Ishikawa (cell line): ENCODE measurements around the gene ING5.

Experiments used
- CEBPB ChIP-seq: IDR thresholded peaks from 2 replicates; pipeline ENCODE4 v1.6.1; 2012
- CREB1 ChIP-seq: IDR thresholded peaks from 2 replicates; pipeline ENCODE4 v1.6.1; 2012; ENCODE audit warnings: low read depth
- EGR1 ChIP-seq: IDR thresholded peaks from 2 replicates; pipeline ENCODE4 v1.6.1; 2012
- EP300 ChIP-seq: IDR thresholded peaks from 2 replicates; pipeline ENCODE4 v1.6.1; 2012; ENCODE audit warnings: borderline replicate concordance
- FOXM1 ChIP-seq: IDR thresholded peaks from 2 replicates; pipeline ENCODE4 v1.6.1; 2012; ENCODE audit warnings: low read depth, borderline replicate concordance
- NFIC ChIP-seq: IDR thresholded peaks from 2 replicates; pipeline ENCODE4 v1.6.1; 2012
- RAD21 ChIP-seq: IDR thresholded peaks from 2 replicates; pipeline ENCODE4 v1.6.1; 2012; ENCODE audit warnings: low read depth
- TAF1 ChIP-seq: IDR thresholded peaks from 2 replicates; pipeline ENCODE4 v1.6.1; 2012; ENCODE audit warnings: low read depth, mild to moderate bottlenecking
- TCF12 ChIP-seq: IDR thresholded peaks from 2 replicates; pipeline ENCODE4 v1.6.1; 2012; ENCODE audit warnings: low read depth
- TEAD4 ChIP-seq: IDR thresholded peaks from 2 replicates; pipeline ENCODE4 v1.6.1; 2012
- YY1 ChIP-seq: IDR thresholded peaks from 2 replicates; pipeline ENCODE4 v1.6.1; 2012; ENCODE audit warnings: low read depth
- ZBTB7A ChIP-seq: IDR thresholded peaks from 2 replicates; pipeline ENCODE4 v1.6.1; 2012; ENCODE audit warnings: low read depth
- TF ChIP-seq, protein P1 (sequence below): IDR thresholded peaks from 2 replicates; pipeline ENCODE4 v1.6.1; 2012
- TF ChIP-seq, protein P2 (sequence below): IDR thresholded peaks from 2 replicates; pipeline ENCODE4 v1.6.1; 2012
- TF ChIP-seq, protein P3 (sequence below): IDR thresholded peaks from 2 replicates; pipeline ENCODE4 v1.6.1; 2012; ENCODE audit warnings: low read depth, mild to moderate bottlenecking

Gene ING5

DNA sequence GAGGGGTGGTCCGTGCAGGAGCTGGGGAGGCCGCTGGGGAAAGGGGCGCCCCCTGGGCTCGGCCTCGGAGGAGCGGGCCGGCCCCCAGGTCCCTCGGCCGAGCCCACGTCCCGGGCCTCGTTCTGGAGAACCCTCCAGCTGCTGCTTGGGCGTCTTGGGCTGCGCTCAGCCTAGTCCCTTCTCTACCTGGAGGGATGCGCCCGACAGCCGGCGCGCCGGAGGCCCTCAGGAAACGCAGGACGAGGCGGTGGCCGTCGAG, 32.3 kb downstream of the ING5 start:
- TF ChIP-seq, protein P1, sequence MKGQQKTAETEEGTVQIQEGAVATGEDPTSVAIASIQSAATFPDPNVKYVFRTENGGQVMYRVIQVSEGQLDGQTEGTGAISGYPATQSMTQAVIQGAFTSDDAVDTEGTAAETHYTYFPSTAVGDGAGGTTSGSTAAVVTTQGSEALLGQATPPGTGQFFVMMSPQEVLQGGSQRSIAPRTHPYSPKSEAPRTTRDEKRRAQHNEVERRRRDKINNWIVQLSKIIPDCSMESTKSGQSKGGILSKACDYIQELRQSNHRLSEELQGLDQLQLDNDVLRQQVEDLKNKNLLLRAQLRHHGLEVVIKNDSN, result no peak
- TF ChIP-seq, protein P2, sequence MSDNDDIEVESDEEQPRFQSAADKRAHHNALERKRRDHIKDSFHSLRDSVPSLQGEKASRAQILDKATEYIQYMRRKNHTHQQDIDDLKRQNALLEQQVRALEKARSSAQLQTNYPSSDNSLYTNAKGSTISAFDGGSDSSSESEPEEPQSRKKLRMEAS, result no peak
- TF ChIP-seq NFIC, result no peak
- TF ChIP-seq FOXM1, result no peak
- TF ChIP-seq YY1, result no peak
- TF ChIP-seq ZBTB7A, result no peak
- TF ChIP-seq CREB1, result no peak
- TF ChIP-seq EP300, result no peak
- TF ChIP-seq RAD21, result no peak
- no peak for TF ChIP-seq TAF1
- TF ChIP-seq TEAD4, result no peak
- TF ChIP-seq EGR1, result no peak
- TF ChIP-seq, protein P3, sequence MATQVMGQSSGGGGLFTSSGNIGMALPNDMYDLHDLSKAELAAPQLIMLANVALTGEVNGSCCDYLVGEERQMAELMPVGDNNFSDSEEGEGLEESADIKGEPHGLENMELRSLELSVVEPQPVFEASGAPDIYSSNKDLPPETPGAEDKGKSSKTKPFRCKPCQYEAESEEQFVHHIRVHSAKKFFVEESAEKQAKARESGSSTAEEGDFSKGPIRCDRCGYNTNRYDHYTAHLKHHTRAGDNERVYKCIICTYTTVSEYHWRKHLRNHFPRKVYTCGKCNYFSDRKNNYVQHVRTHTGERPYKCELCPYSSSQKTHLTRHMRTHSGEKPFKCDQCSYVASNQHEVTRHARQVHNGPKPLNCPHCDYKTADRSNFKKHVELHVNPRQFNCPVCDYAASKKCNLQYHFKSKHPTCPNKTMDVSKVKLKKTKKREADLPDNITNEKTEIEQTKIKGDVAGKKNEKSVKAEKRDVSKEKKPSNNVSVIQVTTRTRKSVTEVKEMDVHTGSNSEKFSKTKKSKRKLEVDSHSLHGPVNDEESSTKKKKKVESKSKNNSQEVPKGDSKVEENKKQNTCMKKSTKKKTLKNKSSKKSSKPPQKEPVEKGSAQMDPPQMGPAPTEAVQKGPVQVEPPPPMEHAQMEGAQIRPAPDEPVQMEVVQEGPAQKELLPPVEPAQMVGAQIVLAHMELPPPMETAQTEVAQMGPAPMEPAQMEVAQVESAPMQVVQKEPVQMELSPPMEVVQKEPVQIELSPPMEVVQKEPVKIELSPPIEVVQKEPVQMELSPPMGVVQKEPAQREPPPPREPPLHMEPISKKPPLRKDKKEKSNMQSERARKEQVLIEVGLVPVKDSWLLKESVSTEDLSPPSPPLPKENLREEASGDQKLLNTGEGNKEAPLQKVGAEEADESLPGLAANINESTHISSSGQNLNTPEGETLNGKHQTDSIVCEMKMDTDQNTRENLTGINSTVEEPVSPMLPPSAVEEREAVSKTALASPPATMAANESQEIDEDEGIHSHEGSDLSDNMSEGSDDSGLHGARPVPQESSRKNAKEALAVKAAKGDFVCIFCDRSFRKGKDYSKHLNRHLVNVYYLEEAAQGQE, result no peak
- TF ChIP-seq CEBPB, result no peak
- no peak for TF ChIP-seq TCF12

DNA sequence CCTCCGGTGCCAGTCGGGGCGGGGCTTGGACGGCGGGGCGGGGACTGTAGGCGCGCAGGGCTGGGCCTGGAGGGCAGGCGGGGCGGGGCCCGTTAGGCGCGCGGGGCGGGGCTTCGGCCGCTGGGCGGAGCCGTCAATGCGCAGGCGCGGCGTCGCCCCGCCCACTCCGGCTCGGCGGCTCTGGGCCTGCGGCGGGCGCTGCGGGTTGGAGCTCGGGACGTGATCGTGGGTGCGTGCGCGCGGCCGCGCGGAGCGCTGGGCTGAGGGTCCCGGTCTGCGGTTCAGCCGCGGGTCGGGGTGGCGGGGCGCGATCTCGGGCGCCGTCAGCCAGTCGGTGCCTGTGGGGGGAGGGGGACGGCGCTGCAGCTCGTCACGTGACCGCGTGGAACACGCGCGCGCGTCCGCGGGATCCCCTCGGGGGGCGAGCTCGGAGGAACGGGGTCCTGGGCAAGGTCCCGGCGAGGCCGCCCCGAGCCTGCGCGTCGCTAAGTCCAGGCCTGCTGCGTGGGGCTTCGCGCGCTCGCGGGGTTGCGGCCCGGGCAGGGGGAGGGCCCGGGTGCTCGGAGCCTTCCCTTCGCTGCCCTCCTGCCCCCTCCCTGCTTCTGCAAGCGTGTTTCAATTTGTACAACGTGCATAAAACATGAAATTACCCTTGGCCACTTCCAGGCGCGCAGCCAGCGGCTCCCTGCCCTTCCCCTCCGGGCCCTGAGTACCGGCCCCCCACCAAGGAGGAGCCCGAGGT, 32.8 kb downstream of the ING5 start, which contains the start of gene D2HGDH:
Gene D2HGDH (plus strand): TSS at position 164 of the 742 bp plus-strand sequence. CDS start 595 bp downstream, outside the sequence.
- TF ChIP-seq, protein P2, result peak; percentile 72
- TF ChIP-seq TAF1 (peak; percentile 39; the same call in 1 of the 2 replicates), TEAD4 (no peak), EP300 (0 out of 2 replicates have a peak, but pooled peaks have one; percentile 6), ZBTB7A (no peak), EGR1 (no peak), TCF12 (no peak), RAD21 (no peak), CREB1 (no peak), CEBPB (no peak), NFIC (no peak), FOXM1 (no peak), YY1 (0 out of 2 replicates have a peak, but pooled peaks have one; percentile 10)
- TF ChIP-seq, protein P1, result peak; percentile 96
- TF ChIP-seq, protein P3, result no peak

DNA sequence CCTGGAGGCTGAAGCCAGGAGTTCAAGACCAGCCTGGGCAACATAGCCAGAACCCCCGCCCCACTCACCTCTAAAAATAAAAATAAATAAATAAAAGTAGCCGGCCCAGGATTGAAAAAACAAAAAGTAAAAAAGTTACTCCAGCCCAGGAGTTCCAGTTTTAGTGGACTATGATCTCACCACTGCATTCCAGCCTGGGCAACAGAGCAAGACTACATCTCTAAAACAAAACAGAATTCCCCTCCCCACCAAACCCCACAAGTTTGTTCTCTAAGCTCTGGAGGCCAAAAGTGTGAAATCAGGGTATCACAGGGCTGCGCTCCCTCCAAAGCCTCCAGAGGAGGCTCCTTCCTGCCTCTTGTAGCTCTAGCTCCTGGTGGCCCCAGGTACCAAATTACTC, 34.3 kb downstream of the ING5 start:
- no peak for TF ChIP-seq NFIC
- no peak for TF ChIP-seq TEAD4

DNA sequence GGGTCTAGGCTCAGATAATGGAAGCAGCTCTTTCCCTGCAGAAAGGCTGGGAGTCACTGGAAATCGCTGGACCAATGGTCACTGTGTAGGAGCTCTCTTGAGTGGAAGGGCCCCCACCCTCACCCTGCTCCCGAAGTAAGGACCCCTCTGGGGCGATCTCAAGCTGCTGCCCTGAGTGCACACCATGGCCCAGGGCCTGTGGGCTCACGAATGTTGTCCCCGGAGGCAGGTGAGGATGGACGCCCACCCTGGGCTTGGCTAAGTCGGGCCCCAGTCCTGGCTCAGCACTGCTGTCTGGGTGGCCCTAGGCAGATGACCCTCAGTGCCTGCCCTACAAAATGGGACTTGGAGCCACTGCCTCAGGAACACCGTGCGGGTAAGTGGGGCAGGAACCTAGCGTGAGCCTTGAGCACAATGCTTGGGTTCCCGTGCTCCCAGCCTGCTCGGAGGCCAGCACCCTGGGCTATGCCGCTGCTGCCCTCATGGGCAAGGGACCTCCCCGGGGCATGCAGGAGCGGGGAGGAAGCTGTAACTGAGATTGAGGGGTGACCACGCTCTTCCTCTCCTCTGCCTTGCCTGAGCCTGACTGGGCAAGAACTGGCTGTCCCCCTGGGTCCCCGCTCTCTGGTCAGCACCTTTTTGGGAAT, 36.3 kb downstream of the ING5 start:
- no peak for TF ChIP-seq EP300
- no peak for TF ChIP-seq CREB1
- no peak for TF ChIP-seq ZBTB7A
- TF ChIP-seq, protein P3, result no peak
- no peak for TF ChIP-seq CEBPB
- no peak for TF ChIP-seq TAF1
- TF ChIP-seq, protein P1, result no peak
- no peak for TF ChIP-seq YY1
- no peak for TF ChIP-seq NFIC
